ENCODE data around the gene KRT82.

- TF ChIP-seq POLR2A (IDR thresholded peaks at IDR 0.05) = no peak
- no peak for TF ChIP-seq CTCF (IDR thresholded peaks at IDR 0.05)
- TF ChIP-seq EP300 (IDR thresholded peaks at IDR 0.05; ENCODE audit: low read depth) = no peak
Observed at GRCh38 chr12:52440821-52441319, 34.7 kb upstream of the KRT82 start.

All from transverse colon (tissue), 3 donors.